ENCODE data around the gene FBXO22.
"Not testable (repeated sequence)": the region's sequence is repeated elsewhere in the genome, so short reads cannot be mapped to it uniquely, and the experiment has no call there.

Gene FBXO22

DNA sequence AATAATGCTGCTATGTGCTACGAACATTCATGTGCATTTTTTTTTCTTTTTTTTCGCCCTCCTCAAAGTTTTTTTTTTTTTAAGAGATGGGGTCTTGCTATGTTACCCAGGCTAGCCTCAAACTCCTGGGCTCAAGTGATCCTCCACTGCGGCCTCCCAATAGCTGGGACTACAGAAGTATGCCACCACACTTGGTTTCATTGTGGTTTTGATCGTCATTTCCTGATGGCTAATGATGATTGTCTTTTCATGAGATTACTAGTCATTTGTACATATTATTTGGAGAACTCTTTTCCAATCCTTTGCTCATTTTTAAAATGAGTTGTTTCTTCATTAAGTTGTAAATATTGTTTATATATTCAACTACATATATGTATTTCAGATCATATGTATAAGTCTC lies 48.8 kb downstream of the FBXO22 start:
- DNase-seq (ENCODE audit: low read depth), result no peak
- in situ Hi-C loops (cut with HindIII; ENCODE audit: low sequenced_read_pairs), result no loop called here
- no peak overlapping the region for H3K4me3 ChIP-seq (ENCODE audit: low read depth, low read length)
- TF ChIP-seq, protein P1, sequence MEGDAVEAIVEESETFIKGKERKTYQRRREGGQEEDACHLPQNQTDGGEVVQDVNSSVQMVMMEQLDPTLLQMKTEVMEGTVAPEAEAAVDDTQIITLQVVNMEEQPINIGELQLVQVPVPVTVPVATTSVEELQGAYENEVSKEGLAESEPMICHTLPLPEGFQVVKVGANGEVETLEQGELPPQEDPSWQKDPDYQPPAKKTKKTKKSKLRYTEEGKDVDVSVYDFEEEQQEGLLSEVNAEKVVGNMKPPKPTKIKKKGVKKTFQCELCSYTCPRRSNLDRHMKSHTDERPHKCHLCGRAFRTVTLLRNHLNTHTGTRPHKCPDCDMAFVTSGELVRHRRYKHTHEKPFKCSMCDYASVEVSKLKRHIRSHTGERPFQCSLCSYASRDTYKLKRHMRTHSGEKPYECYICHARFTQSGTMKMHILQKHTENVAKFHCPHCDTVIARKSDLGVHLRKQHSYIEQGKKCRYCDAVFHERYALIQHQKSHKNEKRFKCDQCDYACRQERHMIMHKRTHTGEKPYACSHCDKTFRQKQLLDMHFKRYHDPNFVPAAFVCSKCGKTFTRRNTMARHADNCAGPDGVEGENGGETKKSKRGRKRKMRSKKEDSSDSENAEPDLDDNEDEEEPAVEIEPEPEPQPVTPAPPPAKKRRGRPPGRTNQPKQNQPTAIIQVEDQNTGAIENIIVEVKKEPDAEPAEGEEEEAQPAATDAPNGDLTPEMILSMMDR (IDR thresholded peaks at IDR 0.05; ENCODE audit: low read depth, low read length, missing control alignments), result no peak

DNA sequence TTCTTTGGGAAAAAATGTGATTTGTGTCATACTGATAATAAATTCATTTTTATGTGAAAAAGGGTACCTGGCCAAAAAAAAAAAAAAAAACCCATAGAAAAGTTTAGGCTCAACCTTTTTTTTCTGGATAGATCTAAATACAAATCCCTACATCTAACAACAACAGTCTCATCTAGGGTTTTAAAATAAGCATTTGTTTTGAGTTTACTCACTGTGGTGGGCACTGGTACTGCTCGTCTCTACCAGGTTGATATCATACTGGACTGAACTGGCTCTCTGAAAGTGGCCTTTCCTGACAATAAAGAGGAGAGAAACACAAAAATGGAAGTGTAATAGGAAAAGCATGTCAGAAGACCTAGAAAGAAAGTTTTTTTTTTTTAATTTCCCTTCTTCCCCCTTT lies 52.0 kb downstream of the FBXO22 start:
- no peak for DNase-seq (ENCODE audit: low read depth)
- TF ChIP-seq, protein P1 (IDR thresholded peaks at IDR 0.05; ENCODE audit: low read depth, low read length, missing control alignments), result no peak
- in situ Hi-C loops (cut with HindIII; ENCODE audit: low sequenced_read_pairs), result no loop called here
- H3K4me3 ChIP-seq (ENCODE audit: low read depth, low read length), result no peak overlapping the region

DNA sequence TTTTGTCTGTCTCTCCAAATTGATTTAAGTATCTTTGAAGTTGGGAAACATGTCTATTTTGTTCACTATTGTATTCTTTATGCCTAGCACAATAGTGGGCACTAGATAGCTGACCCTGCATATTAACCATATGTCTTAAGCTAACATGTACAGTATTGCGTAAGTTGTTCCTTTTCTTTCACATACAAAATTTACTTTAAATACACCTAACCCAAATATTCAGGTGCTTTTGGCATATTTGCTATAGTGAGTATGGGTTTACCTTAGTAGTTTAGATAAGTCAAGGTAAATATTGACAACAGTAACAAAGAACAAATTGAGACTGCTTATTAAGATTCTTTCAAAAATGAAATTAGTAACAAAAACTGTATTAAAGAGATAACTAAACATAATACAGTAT lies 57.7 kb downstream of the FBXO22 start:
- no peak for DNase-seq (ENCODE audit: low read depth)
- in situ Hi-C loops (cut with HindIII; ENCODE audit: low sequenced_read_pairs), result no loop called here
- TF ChIP-seq, protein P1 (IDR thresholded peaks at IDR 0.05; ENCODE audit: low read depth, low read length, missing control alignments), result no peak
- no peak overlapping the region for H3K4me3 ChIP-seq (ENCODE audit: low read depth, low read length)

DNA sequence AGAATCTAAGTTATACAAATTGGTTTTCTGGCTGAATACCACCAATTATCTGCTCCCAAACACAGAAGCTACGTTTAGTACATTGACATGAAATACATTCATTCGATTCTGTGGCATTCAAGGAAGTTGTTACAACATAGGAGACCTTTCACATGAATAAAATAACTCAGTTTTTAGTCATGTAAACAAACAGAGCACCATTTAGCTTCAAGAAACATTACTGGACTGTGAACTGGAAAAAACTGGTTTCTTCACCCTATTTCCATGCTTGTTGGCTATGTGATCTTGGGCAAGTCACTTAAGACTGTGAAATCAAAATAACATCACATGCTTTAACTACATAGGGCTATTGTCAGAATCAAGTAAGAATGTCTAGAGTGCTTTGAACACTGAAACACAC lies 62.4 kb downstream of the FBXO22 start:
- DNase-seq (ENCODE audit: low read depth), result no peak
- TF ChIP-seq, protein P1 (IDR thresholded peaks at IDR 0.05; ENCODE audit: low read depth, low read length, missing control alignments), result no peak
- in situ Hi-C loops (cut with HindIII; ENCODE audit: low sequenced_read_pairs), result no loop called here
- no peak overlapping the region for H3K4me3 ChIP-seq (ENCODE audit: low read depth, low read length)

DNA sequence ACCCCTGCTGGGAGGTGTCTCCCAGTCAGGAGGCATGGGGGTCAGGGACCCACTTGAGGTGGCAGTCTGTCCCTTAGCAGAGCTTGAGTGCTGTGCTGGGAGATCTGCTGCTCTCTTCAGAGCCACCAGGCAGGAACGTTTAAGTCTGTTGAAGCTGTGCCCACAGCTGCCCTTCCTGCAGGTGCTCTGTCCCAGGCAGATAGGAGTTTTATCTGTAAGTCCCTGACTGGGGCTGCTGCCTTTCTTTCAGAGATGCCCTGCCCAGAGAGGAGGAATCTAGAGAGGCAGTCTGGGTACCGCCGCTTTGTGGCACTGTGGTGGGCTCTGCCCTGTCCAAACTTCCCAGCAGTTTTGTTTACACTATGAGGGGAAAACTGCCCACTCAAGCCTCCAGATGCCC lies 73.1 kb downstream of the FBXO22 start:
- H3K4me3 ChIP-seq (ENCODE audit: low read depth, low read length); DNase-seq (ENCODE audit: low read depth); in situ Hi-C loops (cut with HindIII; ENCODE audit: low sequenced_read_pairs): not testable (repeated sequence)

DNA sequence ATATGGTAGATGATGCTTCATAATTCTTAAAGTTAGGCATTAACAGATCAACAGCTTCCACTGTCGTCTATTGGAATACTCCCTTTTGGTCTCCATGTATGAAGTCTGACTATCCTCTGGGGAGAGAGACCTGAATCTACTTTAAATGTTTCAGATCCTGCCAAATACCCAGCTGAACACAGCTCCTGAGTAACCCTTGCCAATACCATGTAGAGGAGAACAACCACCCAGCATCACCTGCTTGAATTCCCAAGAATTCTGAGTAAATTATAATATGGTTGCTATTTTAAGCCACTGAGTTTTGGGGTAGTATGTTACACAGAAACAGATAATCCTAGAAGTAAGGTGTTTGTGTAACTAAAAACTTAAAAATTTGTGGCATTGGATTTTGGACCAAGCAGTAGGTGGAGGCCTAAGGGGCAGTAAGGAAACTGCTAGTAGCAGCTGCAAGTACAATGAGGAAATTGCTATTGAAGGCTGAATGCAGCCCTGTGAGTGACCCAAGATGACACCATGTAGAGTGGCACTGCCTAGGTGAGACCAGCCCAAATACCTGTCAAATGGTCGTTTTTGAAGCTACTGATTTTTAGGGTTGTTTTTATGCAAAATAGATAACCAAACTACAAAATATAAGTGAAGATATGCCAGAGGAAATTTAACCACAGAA lies 77.6 kb downstream of the FBXO22 start:
- H3K4me3 ChIP-seq (ENCODE audit: low read depth, low read length), result no peak overlapping the region
- DNase-seq (ENCODE audit: low read depth), result no peak
- TF ChIP-seq, protein P1 (IDR thresholded peaks at IDR 0.05; ENCODE audit: low read depth, low read length, missing control alignments), result no peak
- in situ Hi-C loops (cut with HindIII; ENCODE audit: low sequenced_read_pairs), result no loop called here

DNA sequence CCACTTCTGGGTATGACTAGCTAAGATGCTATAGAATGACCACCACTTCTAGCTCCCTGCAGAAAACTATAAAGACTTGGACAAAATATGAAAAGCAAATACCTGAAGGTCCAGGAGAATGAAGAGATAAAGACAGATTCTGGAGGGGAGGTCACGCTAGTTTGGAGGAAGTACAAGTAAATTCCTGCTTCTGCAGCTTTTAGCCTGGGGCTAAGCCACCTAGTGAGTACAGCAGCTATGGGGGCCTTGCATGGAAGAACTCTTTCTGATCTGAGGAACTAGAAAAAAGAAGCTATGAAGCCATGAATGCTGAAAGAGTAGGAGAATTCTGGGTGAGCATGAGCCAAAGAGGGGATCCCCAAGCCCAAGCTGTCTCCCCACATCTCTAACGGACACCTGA lies 78.8 kb downstream of the FBXO22 start:
- in situ Hi-C loops (cut with HindIII; ENCODE audit: low sequenced_read_pairs), result no loop called here
- no peak overlapping the region for H3K4me3 ChIP-seq (ENCODE audit: low read depth, low read length)
- TF ChIP-seq, protein P1 (IDR thresholded peaks at IDR 0.05; ENCODE audit: low read depth, low read length, missing control alignments), result no peak
- no peak for DNase-seq (ENCODE audit: low read depth)

DNA sequence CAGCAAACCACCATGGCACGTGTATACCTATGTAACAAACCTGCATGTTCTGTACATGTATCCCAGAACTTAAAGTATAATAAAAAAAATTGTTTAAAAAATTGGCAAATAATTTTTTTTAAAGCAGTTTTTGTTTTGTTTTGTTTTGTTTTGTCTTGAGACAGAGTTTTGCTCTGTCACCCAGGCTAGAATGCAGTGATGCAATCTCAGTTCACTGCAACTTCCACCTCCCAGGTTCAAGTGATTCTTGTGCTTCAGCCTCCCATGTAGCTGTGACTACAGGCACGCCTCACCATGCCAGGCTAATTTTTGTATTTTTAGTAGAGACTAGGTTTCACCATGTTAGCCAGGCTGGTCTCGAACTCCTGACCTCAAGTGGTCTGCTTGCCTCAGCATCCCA lies 81.0 kb downstream of the FBXO22 start:
- DNase-seq (ENCODE audit: low read depth); H3K4me3 ChIP-seq (ENCODE audit: low read depth, low read length); in situ Hi-C loops (cut with HindIII; ENCODE audit: low sequenced_read_pairs): not testable (repeated sequence)

All from astrocyte of the cerebellum (primary cell).